ENCODE data around the gene CWC27.

DNA sequence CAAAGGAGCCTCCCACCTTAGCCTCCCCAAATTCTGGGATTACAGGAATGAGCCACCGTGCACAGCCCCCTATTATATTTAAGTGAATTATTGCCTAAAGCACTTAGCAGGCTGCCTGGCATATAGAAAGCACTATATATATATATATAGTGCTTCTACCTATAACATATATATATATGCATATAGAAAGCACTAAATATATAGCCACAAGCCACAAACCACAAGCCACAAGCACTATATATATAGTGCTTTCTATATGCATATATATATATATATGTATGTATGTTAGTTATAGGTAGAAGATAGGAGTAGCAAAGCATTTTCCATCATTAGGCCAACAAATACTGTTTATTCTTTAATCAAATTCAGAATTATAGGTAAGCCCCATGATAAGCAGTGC, 185.8 kb downstream of the CWC27 start:
- TF ChIP-seq CBFB (CRISPR knock-in tag; IDR thresholded peaks at IDR 0.05; ENCODE audit: low read depth) (no peak), EMX1 (CRISPR knock-in tag; IDR thresholded peaks at IDR 0.05) (no peak), IRF2 (CRISPR knock-in tag; IDR thresholded peaks at IDR 0.05; ENCODE audit: borderline replicate concordance, low read depth) (no peak)
- TF ChIP-seq, protein P1, sequence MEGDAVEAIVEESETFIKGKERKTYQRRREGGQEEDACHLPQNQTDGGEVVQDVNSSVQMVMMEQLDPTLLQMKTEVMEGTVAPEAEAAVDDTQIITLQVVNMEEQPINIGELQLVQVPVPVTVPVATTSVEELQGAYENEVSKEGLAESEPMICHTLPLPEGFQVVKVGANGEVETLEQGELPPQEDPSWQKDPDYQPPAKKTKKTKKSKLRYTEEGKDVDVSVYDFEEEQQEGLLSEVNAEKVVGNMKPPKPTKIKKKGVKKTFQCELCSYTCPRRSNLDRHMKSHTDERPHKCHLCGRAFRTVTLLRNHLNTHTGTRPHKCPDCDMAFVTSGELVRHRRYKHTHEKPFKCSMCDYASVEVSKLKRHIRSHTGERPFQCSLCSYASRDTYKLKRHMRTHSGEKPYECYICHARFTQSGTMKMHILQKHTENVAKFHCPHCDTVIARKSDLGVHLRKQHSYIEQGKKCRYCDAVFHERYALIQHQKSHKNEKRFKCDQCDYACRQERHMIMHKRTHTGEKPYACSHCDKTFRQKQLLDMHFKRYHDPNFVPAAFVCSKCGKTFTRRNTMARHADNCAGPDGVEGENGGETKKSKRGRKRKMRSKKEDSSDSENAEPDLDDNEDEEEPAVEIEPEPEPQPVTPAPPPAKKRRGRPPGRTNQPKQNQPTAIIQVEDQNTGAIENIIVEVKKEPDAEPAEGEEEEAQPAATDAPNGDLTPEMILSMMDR (IDR thresholded peaks at IDR 0.05): no peak
- TF ChIP-seq, protein P2, sequence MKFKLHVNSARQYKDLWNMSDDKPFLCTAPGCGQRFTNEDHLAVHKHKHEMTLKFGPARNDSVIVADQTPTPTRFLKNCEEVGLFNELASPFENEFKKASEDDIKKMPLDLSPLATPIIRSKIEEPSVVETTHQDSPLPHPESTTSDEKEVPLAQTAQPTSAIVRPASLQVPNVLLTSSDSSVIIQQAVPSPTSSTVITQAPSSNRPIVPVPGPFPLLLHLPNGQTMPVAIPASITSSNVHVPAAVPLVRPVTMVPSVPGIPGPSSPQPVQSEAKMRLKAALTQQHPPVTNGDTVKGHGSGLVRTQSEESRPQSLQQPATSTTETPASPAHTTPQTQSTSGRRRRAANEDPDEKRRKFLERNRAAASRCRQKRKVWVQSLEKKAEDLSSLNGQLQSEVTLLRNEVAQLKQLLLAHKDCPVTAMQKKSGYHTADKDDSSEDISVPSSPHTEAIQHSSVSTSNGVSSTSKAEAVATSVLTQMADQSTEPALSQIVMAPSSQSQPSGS (CRISPR knock-in tag; IDR thresholded peaks at IDR 0.05; ENCODE audit: borderline replicate concordance, low read depth): no peak

Data from WTC11 (cell line).